Tibial nerve (tissue), 4 donors: ENCODE data around the gene BAD.

Source experiments
- CTCF ChIP-seq, 5 experiments: fragments of 200-600 bp in 3 of 5; fragments of 450-650 bp in 2 of 5; sonication (generic) in 3 of 5; IDR thresholded peaks; one replicate each; pipeline ENCODE4 v1.5.1; 2016 to 2019; ENCODE audit warnings: antibody characterized with exemption in 5 of 5, mild to moderate bottlenecking in 3 of 5, moderate library complexity in 2 of 5
- EP300 ChIP-seq, 2 donors: sonication (generic); formaldehyde crosslinking; IDR thresholded peaks; one replicate each; pipeline ENCODE4 v1.6.1; 2017; ENCODE audit warnings: antibody characterized with exemption in 2 of 2, mild to moderate bottlenecking in 1 of 2
- POLR2A ChIP-seq, 2 donors: fragments of 450-650 bp; IDR thresholded peaks; one replicate each; pipeline ENCODE4 v1.6.1; 2017; ENCODE audit warnings: antibody characterized with exemption in 2 of 2, mild to moderate bottlenecking in 2 of 2, moderate library complexity in 2 of 2

- TF ChIP-seq POLR2A (IDR thresholded peaks at IDR 0.05): no peak
- TF ChIP-seq EP300 (IDR thresholded peaks at IDR 0.05): no peak
- no peak for TF ChIP-seq CTCF (IDR thresholded peaks at IDR 0.05)
These were observed 17.1 kb downstream of the BAD start for GRCh38 chr11:64267207-64267945.
